GM19372 (cell line): Measurements from ENCODE around the gene AGBL4.

Source experiments
- ATAC-seq: cut with Tn5 transposase; IDR thresholded peaks from one replicate; pipeline ENCODE4 v1.9.1; 2021; ENCODE audit warnings: mild to moderate bottlenecking, low read depth, moderate library complexity; ENCODE audit not compliant: unreplicated experiment

AGBL4 gene

DNA sequence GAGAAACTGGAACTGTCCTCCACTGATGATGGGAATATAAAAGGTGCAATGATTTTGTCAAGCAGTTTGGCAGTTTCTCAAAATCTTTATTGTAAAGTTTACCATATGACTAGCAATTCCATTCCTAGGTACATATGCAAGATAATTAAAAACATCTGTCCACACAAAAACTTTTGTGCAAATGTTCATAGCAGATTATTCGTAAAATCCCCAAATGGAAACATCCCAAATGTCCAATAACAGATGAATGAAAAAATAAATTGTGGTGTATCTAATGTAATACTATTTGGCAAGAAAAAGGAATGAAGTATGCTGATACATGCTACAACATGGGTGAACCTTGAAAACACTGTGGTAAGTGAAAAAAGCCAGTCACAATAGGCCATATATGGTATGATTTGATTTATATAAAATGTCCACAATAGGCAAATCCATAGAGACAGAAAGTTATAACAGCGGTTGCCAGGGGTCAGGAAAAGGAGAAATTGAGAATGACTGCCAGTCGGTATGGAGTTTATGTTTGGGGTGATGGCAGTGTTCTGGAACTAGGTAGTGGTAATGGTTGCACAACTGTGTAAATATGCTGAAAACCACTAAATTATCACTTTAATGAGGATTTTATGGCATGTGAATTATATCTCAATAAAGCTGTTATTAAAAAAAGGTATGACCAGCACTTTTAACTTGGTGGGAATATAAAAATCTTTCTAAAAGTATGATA lies 1165.4 kb downstream of the AGBL4 start:
- no peak for ATAC-seq

DNA sequence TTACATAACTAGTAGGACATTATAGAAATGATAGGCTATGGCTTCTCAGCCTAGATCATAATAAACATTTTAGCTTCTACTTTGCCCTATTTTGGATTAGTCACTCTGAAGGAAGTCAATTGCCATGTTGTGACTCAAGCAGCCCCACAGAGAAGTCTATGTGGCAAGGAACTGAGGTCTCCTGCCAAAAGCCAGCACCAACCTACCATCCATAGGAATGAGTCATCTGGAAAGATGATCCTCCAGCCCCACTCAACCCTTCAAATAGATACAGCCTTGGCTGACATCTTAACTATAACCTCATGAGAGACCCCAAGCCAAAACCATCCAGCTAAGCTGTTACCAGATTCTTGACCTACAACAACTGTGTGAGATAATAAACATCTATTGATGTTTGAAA lies 1170.7 kb downstream of the AGBL4 start:
- no peak for ATAC-seq

DNA sequence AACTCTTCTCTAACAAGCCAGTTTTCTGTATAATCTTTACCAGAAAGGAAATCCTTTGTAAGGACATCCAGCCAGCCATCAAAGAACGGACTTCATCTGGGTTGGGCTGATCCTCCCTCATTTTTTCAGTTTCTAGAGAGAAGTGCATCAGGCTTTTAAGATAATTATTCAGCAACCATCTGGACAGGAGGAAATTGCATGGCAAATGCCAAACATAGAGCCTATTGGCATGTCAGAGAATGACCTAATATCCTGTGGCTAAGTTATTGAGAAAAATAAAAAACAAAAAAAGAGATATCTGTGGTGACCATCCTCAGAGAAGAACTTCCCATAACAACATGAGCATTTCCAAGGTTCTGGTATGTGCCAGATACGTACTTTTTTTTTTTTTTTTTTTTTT lies 1172.1 kb downstream of the AGBL4 start:
- no peak for ATAC-seq

DNA sequence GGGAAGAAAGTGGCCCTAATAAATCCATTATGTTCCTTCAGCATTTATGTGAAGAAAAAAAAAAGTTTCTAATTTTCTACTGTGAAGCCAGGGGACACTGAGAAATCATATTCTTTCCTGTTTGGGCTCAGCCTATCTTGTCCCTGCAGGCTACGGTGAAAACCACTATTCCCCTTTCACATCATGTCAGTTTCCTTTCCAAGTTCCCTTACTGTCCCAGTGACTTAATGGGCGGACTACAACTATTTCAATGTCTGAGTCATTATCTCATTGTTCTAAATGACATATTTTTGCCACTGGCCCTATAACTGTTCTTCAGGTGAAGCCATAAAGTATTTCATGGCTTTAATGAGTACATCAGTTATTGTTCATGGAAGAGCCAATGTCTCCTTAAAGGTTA lies 1175.7 kb downstream of the AGBL4 start:
- ATAC-seq, result no peak

DNA sequence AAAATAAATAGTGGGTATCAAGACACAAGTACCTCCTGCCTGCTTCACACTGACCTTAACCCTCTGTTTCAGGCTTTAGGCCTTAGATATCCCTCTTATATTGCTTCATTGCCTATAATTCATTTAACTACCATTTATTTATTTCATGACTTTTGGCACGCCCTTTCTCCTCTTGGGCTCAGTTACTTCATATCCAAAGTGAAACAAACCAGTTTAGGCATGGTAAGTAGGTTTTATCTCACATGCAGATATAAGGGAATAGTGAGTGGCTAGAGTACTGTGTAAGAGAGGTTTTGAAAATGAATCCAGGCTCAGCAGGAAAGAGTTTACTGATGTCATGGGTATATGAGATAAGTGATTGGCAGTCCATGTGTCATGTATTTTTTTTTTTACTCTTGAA lies 1177.3 kb downstream of the AGBL4 start:
- ATAC-seq, result no peak

DNA sequence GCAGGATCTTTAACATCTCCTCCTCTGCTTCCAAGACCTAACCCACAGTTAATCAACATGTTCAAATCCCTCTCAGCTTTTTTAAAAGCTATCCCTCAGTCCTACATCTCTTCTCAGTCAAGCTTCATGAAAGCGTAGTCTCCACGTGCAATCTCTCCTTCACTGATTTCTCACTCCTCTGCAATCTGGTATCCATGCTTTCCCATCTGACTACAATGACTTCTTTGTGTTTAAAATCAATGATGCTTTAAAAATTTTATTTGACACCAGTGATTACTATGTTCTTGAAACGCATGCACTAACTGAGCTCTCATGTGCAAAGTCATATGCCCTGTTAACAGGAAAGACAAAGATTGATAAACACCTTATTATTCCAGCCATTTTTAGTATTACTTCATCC lies 1179.6 kb downstream of the AGBL4 start:
- no peak for ATAC-seq

DNA sequence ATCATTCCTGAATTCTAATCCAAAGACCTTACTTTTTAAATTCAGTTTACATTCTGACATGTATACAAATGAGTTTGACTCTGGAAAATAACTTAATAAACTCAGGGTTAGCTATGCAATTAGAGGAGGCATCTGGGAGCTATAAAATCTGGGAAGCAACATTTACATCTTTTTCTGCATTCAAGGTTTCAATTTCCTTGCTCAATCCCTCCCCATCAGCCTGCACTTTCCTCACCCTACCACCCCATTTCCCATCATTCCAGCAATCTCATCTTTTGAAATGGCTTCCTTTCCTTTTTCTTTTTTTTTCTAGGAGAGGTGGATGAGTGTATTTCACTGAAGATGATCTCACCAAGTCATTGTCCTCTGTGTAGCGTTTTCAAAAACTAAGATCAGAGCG lies 1181.8 kb downstream of the AGBL4 start:
- ATAC-seq, result no peak

DNA sequence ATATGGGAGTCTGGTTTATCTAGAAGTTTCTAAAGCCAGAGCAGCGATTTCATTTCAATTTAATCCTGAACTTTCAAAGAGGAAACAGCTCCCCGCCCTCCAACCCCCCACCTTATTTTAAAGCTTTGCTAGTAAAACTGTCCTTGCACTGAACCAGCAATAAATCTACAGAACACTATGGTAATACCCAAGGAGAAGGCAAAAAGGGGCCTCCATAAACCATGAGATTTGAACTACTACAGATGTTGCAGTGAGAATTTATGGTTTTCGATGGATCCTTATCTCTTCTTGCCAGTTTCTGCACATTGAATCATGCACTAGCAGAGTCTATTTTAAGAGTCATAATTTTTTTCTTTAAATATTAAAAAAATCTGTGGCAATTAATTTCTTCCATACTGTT lies 1182.3 kb downstream of the AGBL4 start:
- no peak for ATAC-seq

DNA sequence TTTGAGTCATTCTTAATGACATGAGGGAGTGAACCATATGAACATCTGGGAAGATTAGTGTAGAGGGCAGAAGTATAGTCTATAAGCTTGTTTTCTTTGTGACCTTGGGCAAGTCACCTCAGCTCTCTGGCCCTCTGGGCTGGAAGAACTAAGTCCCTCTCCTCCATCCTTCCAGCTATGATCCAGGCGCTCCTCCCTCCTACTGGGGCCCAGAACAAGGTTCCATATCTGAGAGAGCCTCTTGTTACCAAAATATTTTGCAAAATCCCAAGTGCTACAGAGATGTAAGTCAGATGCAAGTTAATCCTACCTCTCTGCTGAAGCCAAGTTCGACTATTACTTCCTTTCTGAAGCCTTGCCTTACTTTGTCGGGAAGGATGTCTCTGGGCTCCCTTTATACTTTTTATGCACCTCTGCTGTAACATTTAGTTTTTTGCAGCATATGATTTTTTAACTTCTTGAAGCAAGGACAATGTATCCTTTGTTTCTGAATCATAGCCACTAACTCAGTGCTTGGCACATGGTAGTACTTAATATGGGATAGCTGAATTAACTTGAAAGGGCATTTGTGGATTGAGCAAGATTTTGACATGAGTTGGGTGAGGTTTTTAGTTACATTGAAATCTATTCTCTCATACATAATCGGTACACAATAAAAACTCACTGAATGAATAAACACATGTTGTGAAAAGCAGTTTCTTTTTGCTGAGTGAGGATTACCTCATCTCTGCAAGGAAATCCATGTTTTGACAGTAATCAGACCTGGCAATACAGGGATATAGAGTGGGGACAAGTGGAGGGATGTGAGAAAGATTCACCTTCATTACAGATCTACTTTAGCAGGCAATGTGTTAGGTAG lies 1192.4 kb downstream of the AGBL4 start:
- ATAC-seq, result no peak

DNA sequence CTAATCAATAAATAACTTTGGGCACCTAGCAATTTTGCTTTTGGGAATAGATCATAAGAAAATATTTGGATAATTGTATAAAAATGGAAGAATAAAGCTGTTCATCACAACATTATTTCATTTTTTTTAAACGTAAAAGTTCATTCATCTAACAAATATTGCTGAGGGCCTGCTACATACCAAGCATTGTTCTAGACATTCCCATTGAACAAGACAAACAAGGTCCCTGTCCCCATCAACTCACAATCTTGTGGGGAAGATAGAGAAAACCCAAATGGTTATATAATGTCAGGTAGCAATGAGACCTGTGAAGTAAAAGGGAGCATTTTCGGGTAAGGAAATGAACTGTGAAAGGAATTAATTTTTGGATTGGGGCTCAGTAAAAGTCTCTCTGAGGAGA lies 1193.0 kb downstream of the AGBL4 start:
- no peak for ATAC-seq

DNA sequence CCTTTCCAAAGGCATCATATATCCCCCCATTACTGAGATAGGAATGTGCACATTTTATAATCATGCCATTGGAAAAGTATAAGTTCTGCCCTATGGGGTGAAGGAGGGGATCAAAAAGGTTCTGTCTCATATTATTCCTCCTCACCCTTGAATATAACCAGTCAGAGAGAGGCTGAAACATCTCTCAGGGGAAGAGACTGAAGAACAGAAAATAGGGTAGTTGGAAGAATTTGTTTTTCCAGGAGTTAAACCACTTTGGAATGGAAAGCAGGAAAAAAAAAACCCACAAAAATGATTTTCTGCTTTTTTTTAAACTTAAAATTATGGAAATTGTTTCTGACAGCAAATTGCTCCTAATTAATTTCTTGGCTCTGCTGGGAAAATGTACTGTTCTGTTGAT lies 1194.3 kb downstream of the AGBL4 start:
- ATAC-seq, result no peak

DNA sequence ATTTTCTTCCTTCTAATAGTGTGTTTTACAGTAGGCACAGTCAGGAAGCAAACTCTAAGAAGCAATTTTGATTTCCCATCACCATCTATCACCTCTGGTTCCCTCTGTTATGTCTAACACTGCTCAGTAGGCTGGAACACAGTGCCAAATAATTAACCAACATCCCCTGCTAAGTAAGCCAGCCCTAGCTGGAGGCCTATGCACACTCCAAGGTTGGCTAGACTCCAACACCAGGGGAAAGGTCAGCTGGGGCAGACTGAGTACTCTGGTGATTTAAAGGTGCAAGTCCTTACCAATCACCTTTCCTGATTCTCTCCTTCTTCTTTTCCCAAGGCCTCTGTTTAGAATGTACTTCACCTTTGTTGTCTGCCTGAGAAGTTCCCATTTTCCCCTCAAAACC lies 1200.6 kb downstream of the AGBL4 start:
- ATAC-seq, result no peak

DNA sequence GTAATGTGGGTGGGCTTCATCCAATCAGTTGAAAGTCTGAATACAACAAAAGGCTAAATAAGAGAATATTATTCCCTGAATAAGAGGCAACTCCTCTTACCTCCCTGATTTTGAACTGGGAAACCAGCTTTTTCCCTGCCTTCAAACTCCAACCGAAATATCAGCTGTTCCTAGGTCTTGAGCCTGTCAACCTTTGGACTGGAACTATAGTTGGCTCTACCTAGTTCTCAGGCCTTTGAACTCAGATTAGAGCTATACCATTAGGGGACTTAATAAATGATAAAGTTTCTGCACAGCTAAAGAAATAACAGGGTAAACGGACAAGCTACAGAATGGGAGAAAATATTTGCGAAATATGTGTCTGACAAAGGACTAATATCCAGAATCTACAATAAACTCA lies 1203.3 kb downstream of the AGBL4 start:
- ATAC-seq, result no peak

DNA sequence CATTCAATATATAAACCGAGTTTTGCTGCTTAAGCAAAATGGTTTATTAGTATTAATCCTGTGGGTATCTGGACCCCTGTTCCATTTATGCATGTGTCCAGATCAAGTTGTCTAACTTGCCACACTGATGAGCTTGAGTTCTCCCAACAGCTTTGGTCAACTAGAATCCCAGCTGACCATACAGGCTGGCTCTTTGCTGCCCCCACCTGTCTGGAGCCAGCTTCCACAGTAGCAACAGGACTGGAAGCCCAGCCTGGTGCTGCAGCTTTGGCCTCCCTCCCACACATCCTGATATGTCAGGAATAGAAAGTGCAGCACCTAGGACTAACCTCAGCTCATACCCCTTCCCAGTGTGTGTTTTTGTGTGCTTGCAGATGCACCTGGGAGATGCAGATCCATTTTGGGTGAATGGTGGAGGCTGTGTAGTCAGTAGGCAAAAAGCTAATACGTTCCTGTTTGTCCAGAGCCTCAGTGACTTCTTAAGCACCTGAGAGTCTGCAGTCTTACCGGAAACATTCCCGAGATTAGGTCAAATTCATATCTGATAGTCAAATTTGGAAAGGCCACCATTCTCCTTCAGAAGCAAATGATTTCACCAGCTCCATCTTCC lies 1206.1 kb downstream of the AGBL4 start:
- ATAC-seq, result peak; percentile 89

DNA sequence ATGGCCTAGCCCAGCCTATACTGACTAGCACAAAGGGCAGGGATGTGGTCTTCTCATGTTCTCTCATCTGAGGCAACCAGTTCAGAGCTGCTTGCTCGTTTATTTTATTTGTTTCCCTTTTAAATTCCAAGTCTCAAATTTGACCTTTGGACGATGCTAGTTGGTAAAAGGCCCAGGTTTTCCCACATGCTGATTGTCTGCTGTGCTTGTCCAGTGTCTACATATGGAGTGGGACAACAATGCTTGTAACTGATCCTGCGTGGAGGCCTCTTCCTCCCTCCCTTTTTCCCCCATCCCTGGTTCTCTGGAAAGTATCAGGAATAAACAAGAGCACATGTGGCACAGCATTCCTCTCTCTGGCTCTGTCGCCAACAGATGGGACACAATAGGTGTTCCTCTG lies 1213.0 kb downstream of the AGBL4 start:
- ATAC-seq, result no peak

DNA sequence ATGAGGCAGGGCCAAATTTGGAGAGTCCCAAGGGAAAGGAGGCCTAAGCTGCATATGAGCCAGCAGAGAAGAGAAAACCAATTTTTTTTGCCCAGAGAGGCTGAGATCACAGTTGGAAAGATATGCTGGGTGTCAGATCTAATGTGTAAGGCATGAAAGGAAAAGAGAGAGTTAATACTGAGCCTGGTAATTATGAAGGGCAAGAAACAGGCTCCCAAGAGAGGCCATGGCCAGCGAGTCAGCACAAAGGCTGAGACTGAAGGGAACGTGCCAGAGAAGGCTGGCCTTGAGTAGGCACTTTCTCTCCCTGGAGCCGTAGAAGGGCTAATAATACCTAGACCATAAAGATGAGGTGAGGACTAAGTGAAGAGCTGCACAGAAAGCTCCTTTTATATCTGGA lies 1215.3 kb downstream of the AGBL4 start:
- no peak for ATAC-seq

DNA sequence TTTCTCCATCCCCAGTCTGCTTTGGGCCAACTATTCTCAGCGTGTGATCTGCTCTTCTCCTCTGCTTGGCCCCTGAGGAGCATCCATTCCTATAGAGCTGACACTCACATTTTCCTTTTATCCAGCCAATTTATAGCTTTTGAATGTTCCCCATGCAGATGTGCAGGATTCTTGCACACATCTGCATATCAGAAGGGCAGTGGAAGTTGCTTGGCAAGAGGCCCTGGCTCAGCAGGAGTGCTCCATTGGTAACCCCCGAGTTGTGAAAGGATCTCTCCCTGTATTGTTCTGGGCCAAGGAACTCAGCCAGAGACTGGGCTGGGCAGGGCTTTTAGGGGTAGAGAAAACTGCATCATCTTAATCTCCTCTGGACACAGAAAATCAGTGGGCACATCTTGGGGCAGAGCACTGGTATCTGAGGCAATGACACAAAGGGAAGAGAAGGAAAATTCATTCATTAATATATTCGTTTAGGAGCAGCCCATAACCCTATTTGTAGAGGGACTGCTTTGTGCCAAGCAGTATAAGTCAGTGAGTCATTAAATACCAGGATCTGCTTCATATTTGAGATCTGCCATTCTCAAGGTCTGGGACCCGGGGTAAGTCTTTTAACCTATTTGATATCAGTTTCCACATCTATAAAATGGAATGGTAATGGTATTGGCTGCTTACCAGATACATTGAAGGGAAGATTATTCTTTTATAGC lies 1216.0 kb downstream of the AGBL4 start:
- no peak for ATAC-seq

DNA sequence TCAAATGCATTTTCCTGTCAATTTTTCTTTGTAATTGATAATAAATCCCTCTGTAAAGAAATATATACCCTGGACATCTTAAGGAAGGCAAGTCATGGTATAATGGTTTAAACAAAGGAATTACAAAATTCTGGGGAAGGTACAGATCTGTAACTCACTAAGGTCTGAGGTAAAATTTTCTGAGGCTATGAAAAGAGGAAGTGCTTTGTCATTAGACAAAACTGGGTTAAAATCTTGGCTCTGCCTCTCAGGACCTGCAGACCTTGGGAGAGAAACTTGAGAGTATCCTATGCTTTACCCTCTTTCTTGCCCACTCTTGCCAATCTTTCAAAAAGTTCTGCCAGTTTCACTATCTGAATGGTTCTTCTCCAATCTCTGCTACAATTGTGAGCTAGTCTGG lies 1220.3 kb downstream of the AGBL4 start:
- ATAC-seq, result no peak

DNA sequence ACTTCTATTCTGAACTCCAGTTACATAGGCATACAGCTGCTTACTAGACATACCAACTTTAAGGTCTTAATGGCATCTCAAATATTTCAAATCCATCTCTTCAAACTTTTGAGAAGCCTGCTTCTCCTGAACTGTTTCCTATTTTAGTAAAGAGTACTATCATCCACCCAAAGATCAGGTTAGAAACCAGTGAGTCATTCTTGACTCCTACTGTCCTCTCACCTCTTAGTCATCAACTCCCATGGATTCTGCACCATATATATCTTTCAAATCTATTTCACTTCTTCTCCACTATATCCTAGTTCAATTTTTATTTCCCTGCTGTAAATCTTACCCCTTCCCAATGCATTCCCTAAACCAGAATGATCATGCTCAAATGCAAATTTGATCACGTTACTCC lies 1228.9 kb downstream of the AGBL4 start:
- ATAC-seq, result no peak

DNA sequence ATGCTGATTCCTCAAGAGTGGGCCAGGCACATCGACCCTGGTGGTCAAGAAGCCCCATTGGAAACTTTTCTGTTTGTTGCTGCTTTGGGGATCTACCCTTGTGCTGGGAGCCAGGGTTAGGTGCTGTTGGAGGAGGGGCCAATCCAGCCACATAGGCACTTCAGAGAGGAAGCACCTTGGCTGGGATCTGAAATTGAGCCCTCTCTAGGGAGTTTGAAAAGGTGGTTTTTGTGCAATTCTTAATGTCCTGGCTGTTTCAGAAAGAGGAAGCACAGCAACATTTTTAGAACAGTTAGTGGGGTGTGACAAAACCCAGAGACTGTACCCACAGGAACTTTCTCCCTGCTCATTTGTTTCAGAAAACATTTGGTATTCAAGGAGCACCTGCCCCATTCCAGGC lies 1229.9 kb downstream of the AGBL4 start:
- ATAC-seq, result peak; percentile 59

DNA sequence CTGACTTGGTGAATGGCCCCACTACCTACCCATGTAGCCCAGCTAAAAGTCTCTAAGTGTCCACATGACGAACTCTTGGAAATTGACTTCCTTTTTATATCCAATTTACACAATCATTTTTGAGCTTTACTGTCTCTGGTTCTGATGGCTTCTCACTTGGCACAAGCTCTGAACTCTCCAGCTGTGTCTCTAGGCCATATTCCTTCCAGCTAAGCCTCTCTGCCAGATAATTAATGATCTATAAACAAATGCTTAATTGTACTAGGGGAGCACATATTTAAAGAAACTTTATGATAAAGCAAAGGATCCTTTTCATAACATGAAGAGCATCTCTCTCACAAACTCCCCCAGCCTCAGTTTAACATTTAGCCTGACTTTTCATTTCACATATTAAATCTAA lies 1230.8 kb downstream of the AGBL4 start:
- ATAC-seq, result no peak
